GM06990 (cell line): ENCODE measurements around the gene ARHGAP27.
A peak's percentile ranks its signal among the peaks of the same experiment; 100 is the strongest.

Experiments
- DNase-seq: peaks from one replicate; pipeline ENCODE4 v3.0.0-alpha.2; 2011; ENCODE audit not compliant: insufficient read length; ENCODE audit errors: extremely low read depth
- H3K27me3 ChIP-seq: replicated peaks from 2 replicates; pipeline ENCODE4 v1.6.0; 2011; ENCODE audit warnings: low read length; ENCODE audit not compliant: control insufficient read depth, insufficient read depth
- H3K36me3 ChIP-seq: 2 replicates; pipeline ENCODE4 v1.5.1; 2011; ENCODE audit warnings: low read length; ENCODE audit not compliant: control insufficient read depth, insufficient read depth
- H3K4me3 ChIP-seq: replicated peaks from 2 replicates; pipeline ENCODE4 v1.5.1; 2011; ENCODE audit warnings: low read depth, mild to moderate bottlenecking, control low read depth, low read length
- CTCF ChIP-seq: IDR thresholded peaks from 2 replicates; pipeline ENCODE4 v1.5.1; 2011; ENCODE audit warnings: low read length, control low read depth, mild to moderate bottlenecking, inconsistent platforms; ENCODE audit not compliant: insufficient read depth, poor library complexity, severe bottlenecking

ARHGAP27 gene

DNA sequence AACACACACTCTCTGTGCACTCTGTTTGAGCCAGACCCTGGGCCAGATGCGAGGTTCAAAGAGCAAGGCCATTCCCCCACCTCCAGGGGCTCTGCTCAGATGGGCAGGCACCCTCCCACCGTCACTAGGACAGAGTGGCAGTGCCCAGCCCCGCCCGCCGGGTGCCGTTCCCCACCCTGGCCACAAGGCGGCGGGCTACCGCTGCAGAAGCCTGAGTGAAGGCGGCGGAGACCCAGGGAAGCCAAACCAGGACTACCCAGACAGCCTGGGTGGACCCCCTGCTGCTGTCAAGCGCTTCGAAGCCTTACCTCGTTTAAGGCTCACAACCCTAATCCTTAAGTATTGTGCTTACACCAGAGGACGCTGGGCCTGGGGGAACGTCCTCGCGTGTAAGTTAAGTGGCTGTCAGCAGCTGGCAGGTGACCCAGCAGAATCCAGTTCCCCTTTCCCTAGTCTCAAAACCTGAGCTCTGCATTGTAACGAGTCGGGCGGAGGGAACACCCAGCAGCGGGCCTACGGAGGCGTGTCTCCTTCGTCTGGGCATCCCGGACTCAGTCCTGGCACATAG is 4.5 kb downstream of the ARHGAP27 start:
- Histone ChIP-seq H3K27me3 (no peaks in the 10 kb centered on the region), H3K36me3 (no peaks in the 10 kb centered on the region), H3K4me3 (peak overlapping the region; percentile 47)
- peak; percentile 82 for DNase-seq
- peak; percentile 99 for TF ChIP-seq CTCF

DNA sequence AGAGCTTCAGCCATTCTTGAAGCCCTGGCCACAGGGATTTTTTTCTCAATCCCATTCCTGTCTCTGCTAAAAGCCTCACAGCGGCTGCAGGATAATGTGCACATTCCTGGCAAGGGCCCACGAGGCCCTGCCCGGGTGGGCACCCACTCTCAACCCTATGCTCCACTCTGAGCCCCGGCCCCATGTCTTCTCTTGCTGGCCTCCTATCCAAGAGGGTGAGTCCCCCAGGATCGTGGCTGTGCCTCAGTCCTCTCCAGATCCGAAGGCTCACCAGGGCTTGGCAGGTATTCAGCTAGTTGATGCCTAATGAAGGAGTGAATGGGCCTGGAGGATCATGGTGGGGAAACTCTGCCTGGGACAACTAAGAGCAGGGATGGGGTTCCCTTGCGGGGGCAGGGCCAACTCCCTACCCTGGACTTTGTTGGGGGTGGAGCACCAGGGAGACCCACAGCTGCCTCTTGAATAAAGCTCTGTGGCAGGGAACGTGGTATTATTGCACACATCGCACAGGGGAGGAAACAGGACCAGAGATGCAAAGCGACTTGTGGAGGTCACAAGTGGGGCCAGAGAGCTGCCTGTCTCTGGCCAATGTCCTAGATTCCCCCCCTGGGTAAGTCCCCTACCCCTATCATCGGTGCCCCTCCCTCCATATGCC is 5.4 kb downstream of the ARHGAP27 start:
- no peak for DNase-seq
- no peak for TF ChIP-seq CTCF
- H3K36me3 ChIP-seq, result no peaks in the 10 kb centered on the region
- no peaks in the 10 kb centered on the region for H3K27me3 ChIP-seq
- H3K4me3 ChIP-seq, result no peak overlapping the region

DNA sequence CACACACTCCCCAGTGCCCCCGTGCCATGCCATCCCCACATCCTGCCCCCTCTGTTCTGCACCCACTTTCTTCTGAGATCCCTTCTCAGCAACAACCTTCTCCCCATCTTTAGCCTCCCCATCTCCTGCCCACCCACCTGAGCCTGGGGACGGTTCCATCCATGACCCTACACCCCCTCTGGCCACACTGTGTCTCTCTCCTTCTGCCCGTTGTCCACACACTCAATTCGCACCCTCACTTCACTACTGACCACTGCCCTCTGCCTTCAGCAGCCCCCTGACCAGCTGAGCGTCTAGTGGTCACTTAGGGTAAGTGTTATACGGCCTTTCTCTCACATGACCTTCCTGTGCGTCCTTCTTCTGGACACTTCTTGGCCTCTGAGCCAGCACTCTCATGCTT is 6.1 kb downstream of the ARHGAP27 start:
- TF ChIP-seq CTCF, result no peak
- Histone ChIP-seq H3K4me3 (no peak overlapping the region), H3K27me3 (no peaks in the 10 kb centered on the region), H3K36me3 (no peaks in the 10 kb centered on the region)
- DNase-seq, result no peak

GRCh38 chr17:45425984-45426413 is 6.7 kb downstream of the ARHGAP27 start:
- no peaks in the 10 kb centered on the region for H3K27me3 ChIP-seq
- no peak for DNase-seq
- TF ChIP-seq CTCF, result no peak
- no peak overlapping the region for H3K4me3 ChIP-seq
- no peaks in the 10 kb centered on the region for H3K36me3 ChIP-seq

DNA sequence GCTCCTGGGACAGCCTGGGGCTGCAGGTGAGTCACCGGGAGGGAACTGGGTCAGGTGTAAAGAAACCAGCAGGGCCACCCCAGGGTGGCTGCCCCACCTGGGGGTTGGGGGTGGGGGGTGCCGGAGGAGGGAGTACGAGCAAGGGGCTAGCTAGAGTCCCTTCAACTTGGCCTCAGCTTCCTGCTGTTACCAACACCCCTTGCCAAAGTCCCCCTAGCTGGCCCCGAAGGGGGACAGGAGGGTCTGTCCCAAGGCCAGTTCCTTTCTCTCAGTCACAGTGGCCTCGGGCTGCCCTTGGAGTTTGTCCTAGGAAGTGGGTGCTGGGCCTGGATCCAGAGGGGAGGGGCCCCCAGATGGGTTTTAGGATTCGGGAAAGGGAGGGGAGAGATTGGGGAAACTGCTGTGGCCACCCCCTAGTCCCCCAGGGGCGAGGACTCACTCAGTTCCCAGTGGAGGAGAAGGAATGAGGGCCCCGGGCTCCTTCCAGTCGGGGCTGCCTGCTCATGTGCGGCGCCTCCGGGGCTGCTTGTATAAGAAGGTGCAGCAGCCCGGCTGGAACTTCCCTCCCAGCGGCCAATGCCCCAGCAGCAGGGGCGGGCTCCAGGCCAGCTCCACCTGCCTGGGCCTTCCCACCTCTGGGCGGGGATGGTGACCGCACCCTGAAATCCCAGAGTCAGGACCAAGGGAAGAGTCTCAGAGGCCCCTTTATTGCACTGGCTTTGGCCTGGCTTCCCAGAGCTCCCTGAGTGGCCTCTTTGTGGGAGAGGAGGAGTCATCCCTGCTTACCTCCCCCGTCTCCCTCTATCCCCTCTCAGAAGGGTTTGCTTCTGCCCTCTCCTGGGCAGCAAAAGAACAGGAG is 7.3 kb downstream of the ARHGAP27 start:
- no peaks in the 10 kb centered on the region for H3K27me3 ChIP-seq
- H3K4me3 ChIP-seq, result peak overlapping the region; percentile 35
- no peak for DNase-seq
- no peaks in the 10 kb centered on the region for H3K36me3 ChIP-seq
- peak; percentile 36 for TF ChIP-seq CTCF
